ENCODE results near the gene CYP27B1. TPM values are rescaled to one million over a fixed set of nuclear protein-coding genes. Genes with fewer than 3 reads are reported as not detected.

The CYP27B1 gene
- total RNA-seq, 2 donors from 2014 or later = 0.28 to 0.33 TPM

DNA sequence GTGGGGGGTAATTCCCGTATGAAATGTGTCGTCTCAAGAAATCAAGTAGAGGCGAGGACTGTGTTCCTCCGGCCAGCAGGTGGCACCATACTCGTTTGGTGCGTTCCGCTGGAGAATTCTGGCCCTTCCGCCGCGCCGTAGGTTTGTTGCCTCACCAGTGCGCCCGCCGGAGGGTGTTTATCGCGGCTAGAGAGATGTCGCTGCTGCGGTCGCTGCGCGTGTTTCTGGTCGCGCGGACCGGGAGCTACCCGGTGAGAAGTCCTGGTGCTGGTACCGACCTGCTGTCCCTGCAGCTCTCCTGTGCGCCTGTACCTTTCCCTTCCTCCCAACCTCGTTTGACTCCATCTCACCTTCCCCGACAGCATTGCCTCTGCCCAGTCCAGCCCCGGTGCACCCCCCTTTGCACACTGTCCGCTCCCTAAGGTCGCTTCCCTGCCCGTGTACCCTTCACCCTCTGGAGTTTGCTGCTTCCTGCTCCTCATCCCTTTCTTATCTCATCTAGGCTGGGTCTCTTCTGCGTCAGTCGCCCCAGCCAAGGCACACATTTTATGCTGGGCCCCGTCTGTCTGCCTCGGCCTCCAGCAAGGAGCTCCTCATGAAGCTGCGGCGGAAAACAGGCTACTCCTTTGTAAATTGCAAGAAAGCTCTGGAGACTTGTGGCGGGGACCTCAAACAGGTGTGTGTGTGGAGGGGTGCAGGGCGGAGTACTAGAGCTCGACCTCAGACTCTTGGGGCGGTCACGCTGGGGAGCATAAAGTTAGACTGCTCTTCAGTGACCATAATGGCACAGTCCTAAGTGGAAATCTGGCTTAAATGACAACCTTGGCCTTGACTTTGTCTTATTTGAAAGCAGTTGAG, 16.0 kb upstream of the CYP27B1 start, which contains the start of gene TSFM:
Gene TSFM, plus strand, starts transcription at position 180 of the 858 bp plus-strand sequence. Its CDS starts 15 bp downstream, at position 195.
- Histone ChIP-seq H3K27me3 (no peaks in the 10 kb centered on the region), H3K36me3 (peaks cover 33% of the 10 kb centered on the region), H3K9me3 (no peaks in the 10 kb centered on the region), H3K27ac (peak within 1 kb of the TSS; percentile 61 to 69), H3K4me3 (peak within 1 kb of the TSS; percentile 77 to 100), H3K4me1 (peaks cover 0 to 16% of the 10 kb centered on the region in 2 donors)
- TF ChIP-seq, protein P1, sequence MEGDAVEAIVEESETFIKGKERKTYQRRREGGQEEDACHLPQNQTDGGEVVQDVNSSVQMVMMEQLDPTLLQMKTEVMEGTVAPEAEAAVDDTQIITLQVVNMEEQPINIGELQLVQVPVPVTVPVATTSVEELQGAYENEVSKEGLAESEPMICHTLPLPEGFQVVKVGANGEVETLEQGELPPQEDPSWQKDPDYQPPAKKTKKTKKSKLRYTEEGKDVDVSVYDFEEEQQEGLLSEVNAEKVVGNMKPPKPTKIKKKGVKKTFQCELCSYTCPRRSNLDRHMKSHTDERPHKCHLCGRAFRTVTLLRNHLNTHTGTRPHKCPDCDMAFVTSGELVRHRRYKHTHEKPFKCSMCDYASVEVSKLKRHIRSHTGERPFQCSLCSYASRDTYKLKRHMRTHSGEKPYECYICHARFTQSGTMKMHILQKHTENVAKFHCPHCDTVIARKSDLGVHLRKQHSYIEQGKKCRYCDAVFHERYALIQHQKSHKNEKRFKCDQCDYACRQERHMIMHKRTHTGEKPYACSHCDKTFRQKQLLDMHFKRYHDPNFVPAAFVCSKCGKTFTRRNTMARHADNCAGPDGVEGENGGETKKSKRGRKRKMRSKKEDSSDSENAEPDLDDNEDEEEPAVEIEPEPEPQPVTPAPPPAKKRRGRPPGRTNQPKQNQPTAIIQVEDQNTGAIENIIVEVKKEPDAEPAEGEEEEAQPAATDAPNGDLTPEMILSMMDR (IDR thresholded peaks at IDR 0.05) = peak; percentile 64 to 97
- peak; percentile 96 for DNase-seq (ENCODE audit: low spot score)

- peaks cover 27% of the 10 kb centered on the region for H3K36me3 ChIP-seq
- peak overlapping the region in 1 of 2 donors; percentile 61 for H3K27ac ChIP-seq
- DNase-seq (ENCODE audit: low spot score) = no peak
- no peaks in the 10 kb centered on the region for H3K27me3 ChIP-seq
- peak overlapping the region; percentile 77 to 100 for H3K4me3 ChIP-seq
- peaks cover 0 to 16% of the 10 kb centered on the region in 2 donors for H3K4me1 ChIP-seq
- H3K9me3 ChIP-seq = no peaks in the 10 kb centered on the region
- TF ChIP-seq, protein P1 (IDR thresholded peaks at IDR 0.05) = no peak
Measured at GRCh38 chr12:57782243-57782607, 15.3 kb upstream of the CYP27B1 start.

DNA sequence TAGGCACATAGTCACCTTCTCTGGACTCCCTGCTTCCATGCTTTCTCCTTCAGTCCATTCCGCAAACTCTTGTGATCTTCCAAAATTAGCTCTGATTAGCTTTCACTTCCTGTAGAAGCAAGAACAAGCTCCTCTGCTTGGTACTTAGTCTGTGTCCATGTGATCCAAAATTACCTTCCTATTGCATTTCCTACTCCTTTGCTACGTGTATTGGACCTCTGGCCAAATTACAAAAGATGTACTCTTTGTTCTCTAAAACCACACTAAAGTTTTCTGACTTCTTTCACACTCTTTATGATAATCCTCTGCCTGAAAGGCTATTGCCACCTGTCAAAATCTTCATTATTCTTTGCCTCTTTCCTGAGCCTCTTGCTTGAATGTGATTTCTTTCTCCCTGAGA, 14.9 kb upstream of the CYP27B1 start:
- no peak overlapping the region for H3K27ac ChIP-seq
- H3K36me3 ChIP-seq = peaks cover 23% of the 10 kb centered on the region
- H3K4me3 ChIP-seq = no peak overlapping the region
- DNase-seq (ENCODE audit: low spot score) = no peak
- H3K27me3 ChIP-seq = no peaks in the 10 kb centered on the region
- TF ChIP-seq, protein P1 (IDR thresholded peaks at IDR 0.05) = no peak
- no peaks in the 10 kb centered on the region for H3K9me3 ChIP-seq
- H3K4me1 ChIP-seq = peaks cover 0 to 16% of the 10 kb centered on the region in 2 donors

- H3K4me1 ChIP-seq = peaks cover 0 to 16% of the 10 kb centered on the region in 2 donors
- H3K36me3 ChIP-seq = peaks cover 18% of the 10 kb centered on the region
- H3K4me3 ChIP-seq = no peak overlapping the region
- TF ChIP-seq, protein P1 (IDR thresholded peaks at IDR 0.05) = no peak
- H3K27ac ChIP-seq = no peak overlapping the region
- no peak for DNase-seq (ENCODE audit: low spot score)
- no peaks in the 10 kb centered on the region for H3K9me3 ChIP-seq
- H3K27me3 ChIP-seq = no peaks in the 10 kb centered on the region
Measured at GRCh38 chr12:57781244-57781643, 14.4 kb upstream of the CYP27B1 start.

GRCh38 chr12:57780284-57780897, 13.5 kb upstream of the CYP27B1 start:
- peaks cover 0 to 16% of the 10 kb centered on the region in 2 donors for H3K4me1 ChIP-seq
- DNase-seq (ENCODE audit: low spot score) = no peak
- H3K9me3 ChIP-seq = no peaks in the 10 kb centered on the region
- H3K27me3 ChIP-seq = no peaks in the 10 kb centered on the region
- TF ChIP-seq, protein P1 (IDR thresholded peaks at IDR 0.05) = no peak
- H3K4me3 ChIP-seq = no peak overlapping the region
- no peak overlapping the region for H3K27ac ChIP-seq
- H3K36me3 ChIP-seq = peaks cover 9% of the 10 kb centered on the region
